Hematopoietic multipotent progenitor cell treated with erythropoietin and hydrocortisone succinate and interleukin-3 and kit ligand, for 15 days (in vitro differentiated cells): Measurements from ENCODE around the gene HPN.
"Not testable (repeated sequence)": the region's sequence is repeated elsewhere in the genome, so short reads cannot be mapped to it uniquely, and the experiment has no call there.

ENCODE experiments used
- DNase-seq: peaks from one replicate; pipeline ENCODE4 v3.0.0-alpha.2; 2015; ENCODE audit warnings: low spot score

The HPN gene

GRCh38 chr19:35027851-35028599 is 13.5 kb upstream of the HPN start:
- DNase-seq = no peak

- not testable (repeated sequence) for DNase-seq
These were observed 13.0 kb upstream of the HPN start for GRCh38 chr19:35028600-35028885.

GRCh38 chr19:35029275-35029736 is 12.2 kb upstream of the HPN start:
- not testable (repeated sequence) for DNase-seq

GRCh38 chr19:35029737-35030256 is 11.7 kb upstream of the HPN start:
- no peak for DNase-seq

GRCh38 chr19:35030257-35031071 is 11.1 kb upstream of the HPN start, which contains the start of gene SCN1B:
Gene SCN1B, plus strand, starts transcription at chr19:35030470. Its CDS starts 351 bp downstream, at chr19:35030821.
- DNase-seq = no peak

GRCh38 chr19:35031072-35031881 is 10.2 kb upstream of the HPN start:
- no peak for DNase-seq

- DNase-seq = no peak
These were observed 9.1 kb upstream of the HPN start for GRCh38 chr19:35032356-35032865.

- DNase-seq = no peak
These were observed 8.2 kb upstream of the HPN start for GRCh38 chr19:35033067-35034004.

GRCh38 chr19:35034005-35034502 is 7.5 kb upstream of the HPN start:
- no peak for DNase-seq

- no peak for DNase-seq
These were observed 6.7 kb upstream of the HPN start for GRCh38 chr19:35034588-35035382.

- no peak for DNase-seq
These were observed 3.6 kb upstream of the HPN start for GRCh38 chr19:35037716-35038622.

GRCh38 chr19:35038623-35039512 is 2.7 kb upstream of the HPN start:
- no peak for DNase-seq

- DNase-seq = no peak
These were observed 1.4 kb upstream of the HPN start for GRCh38 chr19:35039881-35040825.

GRCh38 chr19:35040826-35041547 is 534 bp upstream of the HPN start:
- DNase-seq = no peak

- DNase-seq = no peak
These were observed 672 bp downstream of the HPN start for GRCh38 chr19:35042056-35042730.
